RCC 7860 (cell line): ENCODE results near the gene THAP10.
"Not testable (repeated sequence)": the region's sequence is repeated elsewhere in the genome, so short reads cannot be mapped to it uniquely, and the experiment has no call there.

Experiments
- DNase-seq: peaks from one replicate; pipeline ENCODE4 v3.0.0-alpha.2; 2015; ENCODE audit warnings: low spot score
- FAIRE-seq: peaks from 2 replicates; lab custom pipeline; 2012; peaks lifted over from hg19 to GRCh38; lab: Jason Lieb, UNC

THAP10 gene

GRCh38 chr15:70879401-70879800 lies 12.8 kb downstream of the THAP10 start:
- DNase-seq (no peak), FAIRE-seq (no peak)

- FAIRE-seq (no peak), DNase-seq (no peak)
Measured at GRCh38 chr15:70876683-70877082, 15.6 kb downstream of the THAP10 start.

- FAIRE-seq = no peak
- DNase-seq = no peak
Measured at GRCh38 chr15:70876011-70876410, 16.2 kb downstream of the THAP10 start.

GRCh38 chr15:70875001-70875782 lies 17.0 kb downstream of the THAP10 start:
- peak; percentile 22 for DNase-seq
- FAIRE-seq = no peak

GRCh38 chr15:70873232-70874054 lies 18.8 kb downstream of the THAP10 start:
- no peak for DNase-seq
- no peak for FAIRE-seq

- FAIRE-seq, DNase-seq: not testable (repeated sequence)
Measured at GRCh38 chr15:70871490-70871889, 20.7 kb downstream of the THAP10 start.

- DNase-seq (no peak), FAIRE-seq (no peak)
Measured at GRCh38 chr15:70870051-70870450, 22.2 kb downstream of the THAP10 start.

- no peak for DNase-seq
- FAIRE-seq = no peak
Measured at GRCh38 chr15:70869346-70869745, 22.9 kb downstream of the THAP10 start.

- no peak for DNase-seq
- FAIRE-seq = no peak
Measured at GRCh38 chr15:70867911-70868467, 24.2 kb downstream of the THAP10 start.

GRCh38 chr15:70866982-70867641 lies 25.1 kb downstream of the THAP10 start:
- FAIRE-seq = no peak
- no peak for DNase-seq

- FAIRE-seq (peak; percentile 78), DNase-seq (peak; percentile 81)
Measured at GRCh38 chr15:70863450-70864218, 28.6 kb downstream of the THAP10 start.

- DNase-seq (no peak), FAIRE-seq (no peak)
Measured at GRCh38 chr15:70859998-70860397, 32.2 kb downstream of the THAP10 start.

GRCh38 chr15:70859322-70859908 lies 32.8 kb downstream of the THAP10 start:
- DNase-seq = no peak
- FAIRE-seq = no peak

GRCh38 chr15:70858614-70859321 lies 33.5 kb downstream of the THAP10 start:
- FAIRE-seq, DNase-seq: not testable (repeated sequence)

- FAIRE-seq = no peak
Measured at GRCh38 chr15:70857562-70858285, 34.5 kb downstream of the THAP10 start.

GRCh38 chr15:70856884-70857561 lies 35.2 kb downstream of the THAP10 start:
- DNase-seq = peak; percentile 82
- FAIRE-seq = peak; percentile 40

More at GRCh38 chr15:70857562-70858285, 34.5 kb downstream of the THAP10 start:
- DNase-seq = no peak

GRCh38 chr15:70856177-70856883 lies 35.9 kb downstream of the THAP10 start:
- FAIRE-seq = no peak
- no peak for DNase-seq
